ENCODE measurements around the gene ELP2. TPM values are rescaled to one million over a fixed set of nuclear protein-coding genes. Genes with fewer than 3 reads are reported as not detected.

ELP2 gene
- total RNA-seq, 4 donors from 2014 or later = 46.1 to 82.4 (median 67.4) TPM

- peaks cover 0 to 47% (median 0%) of the 10 kb centered on the region in 3 donors for H3K36me3 ChIP-seq
- no peak for TF ChIP-seq CTCF (IDR thresholded peaks at IDR 0.05)
- TF ChIP-seq EP300 (IDR thresholded peaks at IDR 0.05) = no peak
- TF ChIP-seq POLR2A (IDR thresholded peaks at IDR 0.05) = no peak
- no peak overlapping the region for H3K27ac ChIP-seq
- H3K4me3 ChIP-seq = no peak overlapping the region
- WGBS, 2 donors = 92 to 93% methylated on average over 4 of the region's 4 CpGs
- H3K4me1 ChIP-seq = peaks cover 0 to 40% (median 7%) of the 10 kb centered on the region in 4 donors
- H3K9me3 ChIP-seq = no peaks in the 10 kb centered on the region
- DNase-seq (ENCODE audit: low spot score in 2 of 2) = no peak
- no peaks in the 10 kb centered on the region for H3K27me3 ChIP-seq
Measured at GRCh38 chr18:36124841-36125240, 4.9 kb upstream of the ELP2 start.

- Histone ChIP-seq H3K27me3 (no peaks in the 10 kb centered on the region), H3K36me3 (peaks cover 0 to 30% (median 0%) of the 10 kb centered on the region in 3 donors), H3K27ac (no peak overlapping the region), H3K4me3 (no peak overlapping the region), H3K9me3 (no peaks in the 10 kb centered on the region), H3K4me1 (peaks cover 0 to 41% (median 18%) of the 10 kb centered on the region in 4 donors)
- no peak for TF ChIP-seq EP300 (IDR thresholded peaks at IDR 0.05)
- no peak for TF ChIP-seq POLR2A (IDR thresholded peaks at IDR 0.05)
- TF ChIP-seq CTCF (IDR thresholded peaks at IDR 0.05) = no peak
- DNase-seq (ENCODE audit: low spot score in 2 of 2) = no peak
- 89 to 92% methylated on average over 8 of the region's 8 CpGs for WGBS, 2 donors
Measured at GRCh38 chr18:36126668-36127067, 3.0 kb upstream of the ELP2 start.

GRCh38 chr18:36127836-36128529, 1.7 kb upstream of the ELP2 start:
- no peaks in the 10 kb centered on the region for H3K27me3 ChIP-seq
- peaks cover 0 to 52% (median 18%) of the 10 kb centered on the region in 4 donors for H3K4me1 ChIP-seq
- peak overlapping the region; percentile 84 to 98 (median 88) for H3K4me3 ChIP-seq
- no peak for TF ChIP-seq EP300 (IDR thresholded peaks at IDR 0.05)
- TF ChIP-seq POLR2A (IDR thresholded peaks at IDR 0.05) = no peak
- no peak for TF ChIP-seq CTCF (IDR thresholded peaks at IDR 0.05)
- no peak for DNase-seq (ENCODE audit: low spot score in 2 of 2)
- peaks cover 0 to 17% (median 0%) of the 10 kb centered on the region in 3 donors for H3K36me3 ChIP-seq
- no peaks in the 10 kb centered on the region for H3K9me3 ChIP-seq
- 24 to 28% methylated on average over 15 of the region's 15 CpGs for WGBS, 2 donors
- H3K27ac ChIP-seq = peak overlapping the region in 3 of 4 donors; percentile 94 to 100 (median 95)

GRCh38 chr18:36128530-36128870, 1.2 kb upstream of the ELP2 start:
- TF ChIP-seq EP300 (IDR thresholded peaks at IDR 0.05) = no peak
- TF ChIP-seq CTCF (IDR thresholded peaks at IDR 0.05) = no peak
- Histone ChIP-seq H3K4me3 (peak overlapping the region; percentile 84 to 98 (median 88)), H3K9me3 (no peaks in the 10 kb centered on the region), H3K36me3 (peaks cover 0 to 15% (median 0%) of the 10 kb centered on the region in 3 donors), H3K27me3 (no peaks in the 10 kb centered on the region), H3K4me1 (peaks cover 0 to 52% (median 18%) of the 10 kb centered on the region in 4 donors), H3K27ac (peak overlapping the region; percentile 94 to 100 (median 97))
- WGBS, 2 donors = 0 to 1% methylated on average over 12 of the region's 12 CpGs
- no peak for DNase-seq (ENCODE audit: low spot score in 2 of 2)

DNA sequence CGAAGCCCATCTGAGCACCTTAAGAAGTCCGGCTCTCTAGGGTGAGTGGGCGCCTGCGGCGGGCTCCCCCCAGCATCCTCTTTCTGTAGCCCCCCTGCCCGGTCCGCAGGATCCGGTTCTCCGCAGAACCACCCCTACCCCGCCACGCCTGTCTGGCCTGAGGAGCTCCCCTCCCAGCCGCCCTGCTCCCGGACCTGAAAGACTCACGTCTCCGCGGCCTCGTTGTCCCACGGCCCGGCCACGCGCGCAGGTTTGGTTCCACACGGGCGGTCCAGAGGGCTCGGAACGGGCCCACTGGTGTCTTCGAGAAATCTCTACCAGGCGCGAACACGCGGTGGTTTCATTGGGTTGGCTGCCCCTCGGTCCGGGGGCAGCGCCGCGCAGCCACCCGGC, 796 bp upstream of the ELP2 start:
- TF ChIP-seq EP300 (IDR thresholded peaks at IDR 0.05) = no peak
- H3K27me3 ChIP-seq = no peaks in the 10 kb centered on the region
- DNase-seq (ENCODE audit: low spot score in 2 of 2) = no peak
- peaks cover 0 to 52% (median 18%) of the 10 kb centered on the region in 4 donors for H3K4me1 ChIP-seq
- H3K36me3 ChIP-seq = peaks cover 0 to 11% (median 0%) of the 10 kb centered on the region in 3 donors
- WGBS, 2 donors = 0 to 1% methylated on average over 15 to 35 of the region's 37 CpGs
- peak overlapping the region; percentile 84 to 98 (median 88) for H3K4me3 ChIP-seq
- no peaks in the 10 kb centered on the region for H3K9me3 ChIP-seq
- peak overlapping the region; percentile 94 to 100 (median 97) for H3K27ac ChIP-seq
